ENCODE results near the gene FRRS1L. TPM values are rescaled to one million over a fixed set of nuclear protein-coding genes. Genes with fewer than 3 reads are reported as not detected.

Gene FRRS1L
- total RNA-seq, 1 donor from 2014 or later = 7.2 TPM

DNA sequence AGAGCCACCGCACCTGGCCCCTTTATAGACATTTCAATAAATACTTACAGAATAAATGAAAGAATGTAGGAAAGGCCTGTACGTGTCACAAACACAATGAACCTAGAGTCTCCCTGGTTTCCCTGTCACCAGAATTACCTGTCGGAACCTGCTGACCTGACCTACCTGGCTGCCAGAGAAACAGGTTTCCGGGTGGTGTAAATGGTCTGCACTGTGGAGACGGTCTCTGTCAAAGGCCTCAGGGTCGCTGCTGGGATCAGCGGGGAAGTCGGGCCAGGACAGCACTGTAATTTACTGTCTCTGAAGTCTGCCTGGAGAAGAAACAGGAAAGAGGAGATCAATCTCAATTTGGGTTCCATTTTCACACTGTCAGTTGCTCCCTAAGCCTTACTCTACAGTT is 9.3 kb upstream of the FRRS1L start:
- DNase-seq (ENCODE audit: extremely low spot score, unreplicated experiment) = no peak
- no peak for TF ChIP-seq CTCF (conservative IDR thresholded peaks at IDR 0.05)
- peaks cover 7% of the 10 kb centered on the region for H3K4me1 Mint-ChIP-seq (ENCODE audit: unreplicated experiment)
- H3K9me3 Mint-ChIP-seq = no peaks in the 10 kb centered on the region
- H3K27ac Mint-ChIP-seq = peak overlapping the region; percentile 68
- H3K36me3 Mint-ChIP-seq = no peaks in the 10 kb centered on the region
- H3K4me3 Mint-ChIP-seq = no peak overlapping the region
- H3K27me3 Mint-ChIP-seq = peaks cover 21% of the 10 kb centered on the region

DNA sequence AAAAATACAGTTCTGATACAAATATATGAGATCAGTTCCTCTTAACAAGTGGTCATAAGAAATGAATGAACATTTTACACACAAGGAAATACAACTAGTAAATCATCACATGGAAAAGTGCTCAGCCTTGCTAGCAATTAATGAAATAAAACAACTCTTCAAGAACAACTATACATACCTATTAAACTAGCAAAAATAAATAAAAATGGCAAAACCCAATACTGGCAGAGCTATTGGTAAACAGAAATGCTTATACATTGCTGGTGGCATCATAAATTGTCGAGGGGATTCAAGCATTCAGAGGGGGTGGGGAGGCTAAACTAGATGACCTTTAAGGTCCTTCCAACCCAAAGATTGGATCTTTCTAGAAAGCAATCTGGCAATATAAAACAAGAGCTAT is 5.9 kb upstream of the FRRS1L start:
- Mint-ChIP-seq H3K36me3 (no peaks in the 10 kb centered on the region), H3K4me1 (ENCODE audit: unreplicated experiment) (peaks cover 7% of the 10 kb centered on the region), H3K4me3 (no peak overlapping the region)

GRCh38 chr9:109171926-109172325 is 4.9 kb upstream of the FRRS1L start:
- Mint-ChIP-seq H3K4me3 (no peak overlapping the region), H3K4me1 (ENCODE audit: unreplicated experiment) (peaks cover 11% of the 10 kb centered on the region), H3K27me3 (peaks cover 37% of the 10 kb centered on the region), H3K36me3 (no peaks in the 10 kb centered on the region), H3K27ac (no peak overlapping the region), H3K9me3 (no peaks in the 10 kb centered on the region)
- no peak for TF ChIP-seq CTCF (conservative IDR thresholded peaks at IDR 0.05)
- DNase-seq (ENCODE audit: extremely low spot score, unreplicated experiment) = no peak

More for the DNA sequence above, 5.9 kb upstream of the FRRS1L start:
- TF ChIP-seq CTCF (conservative IDR thresholded peaks at IDR 0.05) = no peak
- H3K27me3 Mint-ChIP-seq = peaks cover 28% of the 10 kb centered on the region
- no peak overlapping the region for H3K27ac Mint-ChIP-seq
- no peaks in the 10 kb centered on the region for H3K9me3 Mint-ChIP-seq
- no peak for DNase-seq (ENCODE audit: extremely low spot score, unreplicated experiment)

GRCh38 chr9:109168170-109168569 is 1.1 kb upstream of the FRRS1L start:
- H3K4me3 Mint-ChIP-seq = no peak overlapping the region
- no peaks in the 10 kb centered on the region for H3K36me3 Mint-ChIP-seq
- DNase-seq (ENCODE audit: extremely low spot score, unreplicated experiment) = no peak
- no peak overlapping the region for H3K27ac Mint-ChIP-seq
- peaks cover 4% of the 10 kb centered on the region for H3K4me1 Mint-ChIP-seq (ENCODE audit: unreplicated experiment)
- H3K9me3 Mint-ChIP-seq = peaks cover 11% of the 10 kb centered on the region
- no peak for TF ChIP-seq CTCF (conservative IDR thresholded peaks at IDR 0.05)
- peaks cover 63% of the 10 kb centered on the region for H3K27me3 Mint-ChIP-seq

GRCh38 chr9:109167716-109168115 is 667 bp upstream of the FRRS1L start:
- Mint-ChIP-seq H3K27me3 (peaks cover 65% of the 10 kb centered on the region), H3K36me3 (no peaks in the 10 kb centered on the region), H3K27ac (no peak overlapping the region), H3K4me3 (peak overlapping the region; percentile 90), H3K9me3 (peaks cover 11% of the 10 kb centered on the region), H3K4me1 (ENCODE audit: unreplicated experiment) (peaks cover 4% of the 10 kb centered on the region)
- no peak for TF ChIP-seq CTCF (conservative IDR thresholded peaks at IDR 0.05)
- DNase-seq (ENCODE audit: extremely low spot score, unreplicated experiment) = no peak
